Glutamatergic neuron (in vitro differentiated cells): ENCODE results near the gene TRAF7. TPM values are rescaled to one million over a fixed set of nuclear protein-coding genes. Genes with fewer than 3 reads are reported as not detected.

Source experiments
- DNase-seq: peaks from one replicate; pipeline ENCODE4 v3.0.0; 2022
- H3K27ac Mint-ChIP-seq: one replicate; pipeline ENCODE4 v1.8.0; 2020; ENCODE audit warnings: mild to moderate bottlenecking, mixed read lengths, inconsistent platforms; ENCODE audit not compliant: unreplicated experiment
- H3K27me3 Mint-ChIP-seq: one replicate; pipeline ENCODE4 v1.8.0; 2020; ENCODE audit warnings: mild to moderate bottlenecking, moderate library complexity, mixed read lengths, inconsistent platforms; ENCODE audit not compliant: unreplicated experiment
- H3K36me3 Mint-ChIP-seq: one replicate; pipeline ENCODE4 v1.8.0; 2020; ENCODE audit warnings: mild to moderate bottlenecking, mixed read lengths, inconsistent platforms; ENCODE audit not compliant: unreplicated experiment
- H3K4me1 Mint-ChIP-seq: one replicate; pipeline ENCODE4 v1.8.0; 2020; ENCODE audit warnings: mild to moderate bottlenecking, low read depth, mixed read lengths, inconsistent platforms; ENCODE audit not compliant: unreplicated experiment
- H3K4me3 Mint-ChIP-seq: one replicate; pipeline ENCODE4 v1.8.0; 2020; ENCODE audit warnings: mild to moderate bottlenecking, mixed read lengths, inconsistent platforms; ENCODE audit not compliant: unreplicated experiment
- H3K9me3 Mint-ChIP-seq: one replicate; pipeline ENCODE4 v1.8.0; 2020; ENCODE audit warnings: mild to moderate bottlenecking, moderate library complexity, mixed read lengths, inconsistent platforms; ENCODE audit not compliant: unreplicated experiment
- CTCF ChIP-seq: fragments of 200-600 bp; sonication (generic); IDR thresholded peaks from one replicate; pipeline ENCODE4 v1.5.0; 2021; ENCODE audit not compliant: partially characterized antibody, unreplicated experiment
- total RNA-seq: library from RNA; stranded (reverse); fragmentation: NEBNext Ultra II Directional; extraction: Animal tissue kit (Norgen Biotek cat#: 25700); gene quantifications from one replicate; pipeline ENCODE4 v1.2.1, GENCODE V29; 2021; ENCODE audit not compliant: unreplicated experiment

The TRAF7 gene
- total RNA-seq, 1 donor from 2014 or later: 74.8 TPM

GRCh38 chr16:2172688-2173335 lies 17.2 kb downstream of the TRAF7 start:
- H3K27ac Mint-ChIP-seq: no peak overlapping the region

GRCh38 chr16:2173366-2173765 lies 17.8 kb downstream of the TRAF7 start:
- no peak overlapping the region for H3K27ac Mint-ChIP-seq
- H3K4me1 Mint-ChIP-seq: peaks cover under 1% of the 10 kb centered on the region
- no peak overlapping the region for H3K4me3 Mint-ChIP-seq
- H3K9me3 Mint-ChIP-seq: no peaks in the 10 kb centered on the region
- no peaks in the 10 kb centered on the region for H3K36me3 Mint-ChIP-seq
- DNase-seq: no peak
- TF ChIP-seq CTCF: no peak
- H3K27me3 Mint-ChIP-seq: peaks cover 2% of the 10 kb centered on the region

More at GRCh38 chr16:2172688-2173335, 17.2 kb downstream of the TRAF7 start:
- Mint-ChIP-seq H3K9me3 (no peaks in the 10 kb centered on the region), H3K27me3 (peaks cover 2% of the 10 kb centered on the region), H3K4me1 (peaks cover 3% of the 10 kb centered on the region), H3K36me3 (no peaks in the 10 kb centered on the region), H3K4me3 (no peak overlapping the region)
- no peak for DNase-seq
- TF ChIP-seq CTCF: no peak

- H3K27me3 Mint-ChIP-seq: peaks cover 2% of the 10 kb centered on the region
- no peak overlapping the region for H3K27ac Mint-ChIP-seq
- TF ChIP-seq CTCF: no peak
- DNase-seq: no peak
- H3K4me3 Mint-ChIP-seq: no peak overlapping the region
- H3K9me3 Mint-ChIP-seq: no peaks in the 10 kb centered on the region
- H3K4me1 Mint-ChIP-seq: no peaks in the 10 kb centered on the region
- H3K36me3 Mint-ChIP-seq: no peaks in the 10 kb centered on the region
These were observed 18.3 kb downstream of the TRAF7 start for GRCh38 chr16:2173916-2174315.

- H3K27ac Mint-ChIP-seq: no peak overlapping the region
- H3K9me3 Mint-ChIP-seq: no peaks in the 10 kb centered on the region
- H3K4me1 Mint-ChIP-seq: no peaks in the 10 kb centered on the region
- H3K36me3 Mint-ChIP-seq: no peaks in the 10 kb centered on the region
- no peak overlapping the region for H3K4me3 Mint-ChIP-seq
- DNase-seq: no peak
- peaks cover 2% of the 10 kb centered on the region for H3K27me3 Mint-ChIP-seq
- TF ChIP-seq CTCF: no peak
These were observed 19.0 kb downstream of the TRAF7 start for GRCh38 chr16:2174396-2175131.

- no peak for TF ChIP-seq CTCF
These were observed 19.9 kb downstream of the TRAF7 start for GRCh38 chr16:2175454-2175853.

More at GRCh38 chr16:2175454-2175853, 19.9 kb downstream of the TRAF7 start:
- no peaks in the 10 kb centered on the region for H3K36me3 Mint-ChIP-seq
- H3K4me1 Mint-ChIP-seq: no peaks in the 10 kb centered on the region
- H3K27me3 Mint-ChIP-seq: peaks cover 2% of the 10 kb centered on the region
- no peaks in the 10 kb centered on the region for H3K9me3 Mint-ChIP-seq
- H3K4me3 Mint-ChIP-seq: no peak overlapping the region
- H3K27ac Mint-ChIP-seq: no peak overlapping the region
- DNase-seq: no peak
